AG10803 (cell line): Measurements from ENCODE around the gene AFF3.

Experiments
- DNase-seq: peaks from one replicate; pipeline ENCODE4 v3.0.0; 2010; ENCODE audit warnings: low read depth
- H3K4me3 ChIP-seq: 2 replicates; pipeline ENCODE4 v1.5.1; 2011; ENCODE audit warnings: mild to moderate bottlenecking, low read length, control low read depth
- CTCF ChIP-seq: conservative IDR thresholded peaks from 2 replicates; pipeline ENCODE4 v1.5.1; 2011; ENCODE audit warnings: mild to moderate bottlenecking, low read length, control low read depth, inconsistent platforms

Gene AFF3

GRCh38 chr2:99772591-99773331 is 369.6 kb downstream of the AFF3 start:
- TF ChIP-seq CTCF: no peak
- no peak overlapping the region for H3K4me3 ChIP-seq
- no peak for DNase-seq

GRCh38 chr2:99771681-99772333 is 370.6 kb downstream of the AFF3 start:
- TF ChIP-seq CTCF: no peak
- no peak overlapping the region for H3K4me3 ChIP-seq
- DNase-seq: no peak

GRCh38 chr2:99770876-99771275 is 371.5 kb downstream of the AFF3 start:
- TF ChIP-seq CTCF: no peak
- no peak overlapping the region for H3K4me3 ChIP-seq
- no peak for DNase-seq

- H3K4me3 ChIP-seq: no peak overlapping the region
- TF ChIP-seq CTCF: no peak
- DNase-seq: no peak
These were observed 376.6 kb downstream of the AFF3 start for GRCh38 chr2:99765731-99766318.

GRCh38 chr2:99763764-99764163 is 378.6 kb downstream of the AFF3 start:
- H3K4me3 ChIP-seq: no peak overlapping the region

GRCh38 chr2:99762714-99763113 is 379.7 kb downstream of the AFF3 start:
- no peak overlapping the region for H3K4me3 ChIP-seq
- TF ChIP-seq CTCF: no peak
- no peak for DNase-seq

More at GRCh38 chr2:99763764-99764163, 378.6 kb downstream of the AFF3 start:
- no peak for TF ChIP-seq CTCF
- DNase-seq: no peak

GRCh38 chr2:99757611-99758114 is 384.7 kb downstream of the AFF3 start:
- TF ChIP-seq CTCF: no peak
- no peak for DNase-seq

More at GRCh38 chr2:99757611-99758114, 384.7 kb downstream of the AFF3 start:
- no peak overlapping the region for H3K4me3 ChIP-seq
